Uterus (tissue), 4 donors: ENCODE results near the gene WIZ. TPM values are rescaled to one million over a fixed set of nuclear protein-coding genes. Genes with fewer than 3 reads are reported as not detected.

Experiments
- DNase-seq, 2 donors: peaks; one replicate each; pipeline ENCODE4 v3.0.0-alpha.2; 2019 to 2020
- H3K27ac ChIP-seq, 2 donors: fragments of 200-600 bp; sonication (generic); 1 replicate in 1 of 2; 2 replicates in 1 of 2; pipeline ENCODE4 v1.5.1; 2016 to 2018
- H3K27me3 ChIP-seq, 2 donors: fragments of 200-600 bp; sonication (generic); one replicate each; pipeline ENCODE4 v1.5.1; 2018 to 2019; ENCODE audit warnings: control low read depth in 1 of 2
- H3K36me3 ChIP-seq, 2 donors: fragments of 200-600 bp; sonication (generic); one replicate each; pipeline ENCODE4 v1.5.1; 2019; ENCODE audit warnings: control low read depth in 1 of 2
- H3K4me1 ChIP-seq, 2 donors: fragments of 200-600 bp; sonication (generic); one replicate each; pipeline ENCODE4 v1.5.1; 2018 to 2019; ENCODE audit warnings: control low read depth in 1 of 2
- H3K4me3 ChIP-seq, 2 donors: fragments of 200-600 bp; sonication (generic); 1 replicate in 1 of 2; 2 replicates in 1 of 2; pipeline ENCODE4 v1.5.1; 2018 to 2019; ENCODE audit warnings: mild to moderate bottlenecking in 1 of 2
- H3K9me3 ChIP-seq, 2 donors: fragments of 200-600 bp; sonication (generic); one replicate each; pipeline ENCODE4 v1.5.1; 2019; ENCODE audit warnings: control low read depth in 1 of 2
- POLR2A ChIP-seq, 2 donors: fragments of 450-650 bp; IDR thresholded peaks; one replicate each; pipeline ENCODE4 v1.6.1; 2016; ENCODE audit warnings: antibody characterized with exemption in 2 of 2, mild to moderate bottlenecking in 1 of 2, moderate library complexity in 1 of 2
- intact Hi-C: fragments of 100-400 bp; cut with DNase I; formaldehyde crosslinking; loops from one replicate; pipeline ENCODE4 v1.15.1; 2023; ENCODE audit warnings: low total_unique reads
- total RNA-seq, 4 donors: library from RNA; depleted of rRNA in 3 of 4; stranded (reverse); fragments of >200 nt in 3 of 4; gene quantifications; one replicate each; pipeline versions ENCODE4 v1.1.0 to v1.2.4, GENCODE V29; 2014 to 2023
- TF ChIP-seq, protein P1 (sequence below), 4 experiments: fragments of 200-600 bp in 2 of 4; fragments of 450-650 bp in 2 of 4; sonication (generic) in 2 of 4; IDR thresholded peaks; one replicate each; pipeline ENCODE4 v1.5.1; 2016 to 2019; ENCODE audit warnings: antibody characterized with exemption in 4 of 4, mild to moderate bottlenecking in 2 of 4, moderate library complexity in 1 of 4
- donor health status: DM: yes; HTN: yes; CAD: no.

The WIZ gene
- total RNA-seq, 4 donors from 2014 or later: 6.5 to 53.9 (median 8.5) TPM

- intact Hi-C loops: no loop called here
- no peaks in the 10 kb centered on the region for H3K27me3 ChIP-seq
- H3K4me3 ChIP-seq: peak overlapping the region; percentile 56 to 95
- peaks cover 4 to 27% of the 10 kb centered on the region in 2 donors for H3K4me1 ChIP-seq
- H3K36me3 ChIP-seq: no peaks in the 10 kb centered on the region
- no peak for DNase-seq
- H3K27ac ChIP-seq: peak overlapping the region; percentile 90 to 97
- H3K9me3 ChIP-seq: no peaks in the 10 kb centered on the region
- TF ChIP-seq, protein P1, sequence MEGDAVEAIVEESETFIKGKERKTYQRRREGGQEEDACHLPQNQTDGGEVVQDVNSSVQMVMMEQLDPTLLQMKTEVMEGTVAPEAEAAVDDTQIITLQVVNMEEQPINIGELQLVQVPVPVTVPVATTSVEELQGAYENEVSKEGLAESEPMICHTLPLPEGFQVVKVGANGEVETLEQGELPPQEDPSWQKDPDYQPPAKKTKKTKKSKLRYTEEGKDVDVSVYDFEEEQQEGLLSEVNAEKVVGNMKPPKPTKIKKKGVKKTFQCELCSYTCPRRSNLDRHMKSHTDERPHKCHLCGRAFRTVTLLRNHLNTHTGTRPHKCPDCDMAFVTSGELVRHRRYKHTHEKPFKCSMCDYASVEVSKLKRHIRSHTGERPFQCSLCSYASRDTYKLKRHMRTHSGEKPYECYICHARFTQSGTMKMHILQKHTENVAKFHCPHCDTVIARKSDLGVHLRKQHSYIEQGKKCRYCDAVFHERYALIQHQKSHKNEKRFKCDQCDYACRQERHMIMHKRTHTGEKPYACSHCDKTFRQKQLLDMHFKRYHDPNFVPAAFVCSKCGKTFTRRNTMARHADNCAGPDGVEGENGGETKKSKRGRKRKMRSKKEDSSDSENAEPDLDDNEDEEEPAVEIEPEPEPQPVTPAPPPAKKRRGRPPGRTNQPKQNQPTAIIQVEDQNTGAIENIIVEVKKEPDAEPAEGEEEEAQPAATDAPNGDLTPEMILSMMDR (IDR thresholded peaks at IDR 0.05): no peak
- TF ChIP-seq POLR2A (IDR thresholded peaks at IDR 0.05): no peak
Measured at GRCh38 chr19:15378534-15379082, 71.1 kb downstream of the WIZ start.

GRCh38 chr19:15374796-15375440 lies 74.8 kb downstream of the WIZ start:
- Histone ChIP-seq H3K4me1 (peaks cover 4 to 22% of the 10 kb centered on the region in 2 donors), H3K36me3 (no peaks in the 10 kb centered on the region), H3K27ac (peak overlapping the region; percentile 28 to 50), H3K27me3 (no peaks in the 10 kb centered on the region), H3K4me3 (no peak overlapping the region), H3K9me3 (no peaks in the 10 kb centered on the region)
- intact Hi-C loops: no loop called here
- no peak for TF ChIP-seq POLR2A (IDR thresholded peaks at IDR 0.05)
- TF ChIP-seq, protein P1 (IDR thresholded peaks at IDR 0.05): no peak
- peak; percentile 46 to 52 for DNase-seq

DNA sequence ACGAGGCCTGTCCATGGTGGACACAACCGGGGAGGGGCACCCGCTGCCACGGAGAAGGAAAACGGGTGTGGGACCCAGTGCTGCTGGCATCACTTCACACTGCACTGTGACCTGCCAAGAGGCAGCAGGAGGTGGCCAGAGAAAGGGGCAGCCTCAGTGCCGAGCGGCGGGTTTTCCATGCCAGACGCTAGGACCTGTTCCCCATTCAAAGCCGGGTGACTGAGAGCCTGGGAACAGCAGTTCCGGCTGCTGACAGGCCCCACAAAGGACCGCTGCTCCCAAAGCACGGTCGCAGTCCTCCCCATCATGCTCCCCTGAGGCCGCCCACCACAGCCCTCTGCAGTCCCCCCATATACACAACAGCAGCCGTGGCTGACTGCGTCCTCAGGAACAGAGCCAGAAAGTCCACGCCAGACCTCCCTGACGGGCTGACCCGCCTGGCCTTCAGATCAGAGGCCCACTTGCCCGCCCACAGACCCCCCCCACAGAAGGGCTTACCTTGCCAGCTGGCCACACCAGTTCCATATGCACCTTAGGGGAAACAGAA lies 75.6 kb downstream of the WIZ start:
- TF ChIP-seq, protein P1 (IDR thresholded peaks at IDR 0.05): no peak
- TF ChIP-seq POLR2A (IDR thresholded peaks at IDR 0.05): no peak
- peak overlapping the region; percentile 28 to 50 for H3K27ac ChIP-seq
- no peaks in the 10 kb centered on the region for H3K36me3 ChIP-seq
- H3K9me3 ChIP-seq: no peaks in the 10 kb centered on the region
- DNase-seq: no peak
- H3K4me3 ChIP-seq: no peak overlapping the region
- H3K4me1 ChIP-seq: peaks cover 4 to 22% of the 10 kb centered on the region in 2 donors
- H3K27me3 ChIP-seq: no peaks in the 10 kb centered on the region
- intact Hi-C loops: no loop called here

GRCh38 chr19:15373644-15374043 lies 76.1 kb downstream of the WIZ start:
- H3K27ac ChIP-seq: no peak overlapping the region
- H3K4me3 ChIP-seq: no peak overlapping the region
- no peak for TF ChIP-seq POLR2A (IDR thresholded peaks at IDR 0.05)
- TF ChIP-seq, protein P1 (IDR thresholded peaks at IDR 0.05): no peak
- H3K27me3 ChIP-seq: no peaks in the 10 kb centered on the region
- intact Hi-C loops: no loop called here
- H3K4me1 ChIP-seq: peaks cover 4 to 22% of the 10 kb centered on the region in 2 donors
- no peaks in the 10 kb centered on the region for H3K9me3 ChIP-seq
- no peak for DNase-seq
- no peaks in the 10 kb centered on the region for H3K36me3 ChIP-seq

DNA sequence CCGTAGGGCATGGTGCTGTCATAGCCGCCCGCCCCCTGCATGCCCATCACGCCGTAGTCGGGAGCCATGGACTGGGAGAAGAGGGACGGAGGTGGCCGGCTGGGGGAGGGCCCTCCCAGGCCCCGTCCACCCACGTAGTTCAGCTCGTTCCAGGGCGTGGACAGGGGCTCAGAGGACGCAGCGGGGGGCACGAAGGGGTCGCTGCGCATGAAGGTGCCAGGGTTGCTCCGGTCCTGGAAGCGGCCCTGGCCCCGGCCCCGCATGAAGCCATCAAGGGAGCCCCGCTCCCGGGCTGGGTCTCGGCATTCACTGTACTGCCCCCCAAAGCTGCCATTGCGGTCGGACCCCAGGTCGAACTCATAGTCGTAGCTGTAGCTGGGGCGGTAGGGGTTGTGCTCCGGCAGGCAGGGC lies 76.9 kb downstream of the WIZ start:
- Histone ChIP-seq H3K9me3 (no peaks in the 10 kb centered on the region), H3K4me1 (peaks cover 4 to 22% of the 10 kb centered on the region in 2 donors), H3K27ac (no peak overlapping the region), H3K27me3 (no peaks in the 10 kb centered on the region), H3K4me3 (no peak overlapping the region), H3K36me3 (no peaks in the 10 kb centered on the region)
- TF ChIP-seq POLR2A (IDR thresholded peaks at IDR 0.05): no peak
- TF ChIP-seq, protein P1 (IDR thresholded peaks at IDR 0.05): no peak
- intact Hi-C loops: no loop called here
- no peak for DNase-seq
